ENCODE measurements around the gene BRF1. TPM values are rescaled to one million over a fixed set of nuclear protein-coding genes. Genes with fewer than 3 reads are reported as not detected.

BRF1 gene
- total and polyA plus RNA-seq, 2 of the 13 experiments (the other 11 are each of a cell fraction or from before 2014, with no cell fraction given): 5.1 to 11.0 TPM

DNA sequence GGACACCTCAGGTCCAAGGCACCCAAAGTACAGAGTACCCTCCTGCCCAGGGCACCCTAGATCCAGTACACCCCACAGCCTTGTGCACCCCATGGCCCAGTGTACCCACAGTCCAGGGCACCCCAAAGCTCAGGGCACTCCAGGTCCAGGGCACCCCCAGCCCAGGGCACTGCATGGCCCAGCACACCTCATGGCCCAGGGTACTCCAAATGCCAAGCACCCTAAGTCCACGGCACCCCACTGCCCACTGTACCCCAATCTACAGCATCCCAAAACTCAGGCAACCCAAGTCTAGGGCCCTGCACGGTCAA lies 138.2 kb downstream of the BRF1 start (continued):
- no peak for TF ChIP-seq TSC22D2 (CRISPR knock-in tag; IDR thresholded peaks at IDR 0.05; ENCODE audit: borderline replicate concordance)
- TF ChIP-seq ZNF670 (CRISPR knock-in tag; IDR thresholded peaks at IDR 0.05; ENCODE audit: borderline replicate concordance): no peak
- no peak for TF ChIP-seq MEIS2 (CRISPR knock-in tag; IDR thresholded peaks at IDR 0.05)
- TF ChIP-seq MBNL3 (CRISPR knock-in tag; conservative IDR thresholded peaks at IDR 0.05): no peak
- TF ChIP-seq ZNF441 (CRISPR knock-in tag; IDR thresholded peaks at IDR 0.05; ENCODE audit: borderline replicate concordance): no peak
- TF ChIP-seq, protein P1, sequence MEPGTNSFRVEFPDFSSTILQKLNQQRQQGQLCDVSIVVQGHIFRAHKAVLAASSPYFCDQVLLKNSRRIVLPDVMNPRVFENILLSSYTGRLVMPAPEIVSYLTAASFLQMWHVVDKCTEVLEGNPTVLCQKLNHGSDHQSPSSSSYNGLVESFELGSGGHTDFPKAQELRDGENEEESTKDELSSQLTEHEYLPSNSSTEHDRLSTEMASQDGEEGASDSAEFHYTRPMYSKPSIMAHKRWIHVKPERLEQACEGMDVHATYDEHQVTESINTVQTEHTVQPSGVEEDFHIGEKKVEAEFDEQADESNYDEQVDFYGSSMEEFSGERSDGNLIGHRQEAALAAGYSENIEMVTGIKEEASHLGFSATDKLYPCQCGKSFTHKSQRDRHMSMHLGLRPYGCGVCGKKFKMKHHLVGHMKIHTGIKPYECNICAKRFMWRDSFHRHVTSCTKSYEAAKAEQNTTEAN (CRISPR knock-in tag; conservative IDR thresholded peaks at IDR 0.05): no peak
- TF ChIP-seq ZNF468 (CRISPR knock-in tag; IDR thresholded peaks at IDR 0.05): no peak
- TF ChIP-seq SRSF9 (IDR thresholded peaks at IDR 0.05; ENCODE audit: borderline replicate concordance, insufficient read depth, low read depth, low read length, poor library complexity, severe bottlenecking): no peak
- TF ChIP-seq ZNF792 (CRISPR knock-in tag; IDR thresholded peaks at IDR 0.05): no peak
- TF ChIP-seq ZNF180 (CRISPR knock-in tag; IDR thresholded peaks at IDR 0.05; ENCODE audit: borderline replicate concordance, low read depth): no peak
- TF ChIP-seq ZNF556 (CRISPR knock-in tag; IDR thresholded peaks at IDR 0.05; ENCODE audit: borderline replicate concordance): no peak

DNA sequence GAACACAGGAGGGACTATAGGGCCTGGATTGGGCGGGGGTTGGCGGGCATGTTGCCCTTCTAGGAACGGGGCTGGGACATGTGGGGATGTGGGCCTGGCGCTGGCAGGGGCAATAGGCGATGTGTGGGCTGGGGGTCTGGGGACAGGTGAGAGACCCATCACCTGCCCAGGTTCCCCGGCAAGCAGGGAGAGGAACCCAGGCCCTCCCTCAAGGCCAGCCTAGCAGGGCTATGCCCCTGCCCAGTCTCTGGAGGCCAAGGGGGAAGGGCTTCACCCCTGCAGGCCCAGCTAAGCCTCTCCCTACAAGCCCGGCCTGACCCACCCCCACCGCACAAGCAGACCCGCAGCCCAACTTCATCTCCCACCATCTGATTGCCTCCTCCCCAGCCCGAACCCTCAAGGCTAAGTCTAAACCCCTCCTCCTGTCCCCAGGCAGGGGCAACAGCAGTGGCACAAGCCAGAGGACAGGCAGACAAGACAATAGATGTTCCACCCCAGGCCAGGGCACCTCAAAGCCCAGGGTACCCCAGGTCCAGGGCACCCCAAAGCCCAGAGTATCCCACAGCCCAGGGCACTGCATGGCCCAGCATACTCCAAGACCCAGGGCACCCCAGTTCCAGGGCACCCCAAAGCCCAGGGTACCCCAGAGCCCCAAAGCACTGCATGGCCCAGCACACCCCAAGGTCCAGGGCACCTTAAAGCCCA lies 138.7 kb downstream of the BRF1 start:
- Histone ChIP-seq H3K36me3 (replicated peaks in 1 of 2; ENCODE audit: control insufficient read depth in 1 of 2, insufficient read depth in 2 of 2, low read length in 2 of 2) (no peaks in the 10 kb centered on the region), H3K4me2 (ENCODE audit: low read depth, low read length) (no peak overlapping the region), H3K79me2 (ENCODE audit: insufficient read depth, low read length) (no peaks in the 10 kb centered on the region), H3K27ac (ENCODE audit: extremely low read length, insufficient read depth, low read length) (no peak overlapping the region), H3K27me3 (ENCODE audit: control insufficient read depth in 1 of 2, insufficient read depth in 2 of 2, low read length in 2 of 2) (peaks cover 27 to 66% of the 10 kb centered on the region in 2 experiments), H2AFZ (ENCODE audit: low read length) (no peak overlapping the region), H3K4me3 (replicated peaks in 1 of 3; ENCODE audit: insufficient read depth in 1 of 3, low read depth in 2 of 3, low read length in 3 of 3) (no peak overlapping the region), H3K9ac (ENCODE audit: insufficient read depth, low read depth, low read length) (no peak overlapping the region), H3K9me3 (ENCODE audit: low read length) (no peaks in the 10 kb centered on the region), H4K20me1 (ENCODE audit: insufficient read depth, low read length) (no peaks in the 10 kb centered on the region; the same call in 1 of the 2 replicates), H3K4me1 (ENCODE audit: insufficient read depth, low read length) (no peaks in the 10 kb centered on the region)
- intact Hi-C loops (cut with micrococcal nuclease; ENCODE audit: unreplicated experiment): no loop called here
- in situ Hi-C loops (cut with HindIII; ENCODE audit: extremely low pct_ligation_motif_present, low pct_unique_long_range_greater_than_20kb): no loop called here
- FAIRE-seq (no peak), DNase-seq (ENCODE audit: low spot score) (peak; percentile 15), ATAC-seq (peak; percentile 47)
- 0% methylated on average over 1 of the region's 10 CpGs for WGBS (ENCODE audit: low lambda C conversion rate)
- no TSS peak for BruUV-seq (replicated peaks)
- ChIA-PET POLR2A (no interaction called here), CTCF (ENCODE audit: low intra/inter-chr PET ratio, low total read pairs) (no interaction called here)
- TF ChIP-seq SATB2 (CRISPR knock-in tag; IDR thresholded peaks at IDR 0.05) (no peak), RELA (CRISPR knock-in tag; IDR thresholded peaks at IDR 0.05) (no peak), FOXA1 (IDR thresholded peaks at IDR 0.05) (no peak), FOXA1 (CRISPR knock-in tag; IDR thresholded peaks at IDR 0.05) (no peak), RARG (CRISPR knock-in tag; IDR thresholded peaks at IDR 0.05; ENCODE audit: low read depth) (no peak), TRIM24 (CRISPR knock-in tag; IDR thresholded peaks at IDR 0.05) (no peak), CHD2 (IDR thresholded peaks at IDR 0.05; ENCODE audit: low read depth, low read length) (no peak)
- TF ChIP-seq, protein P2, sequence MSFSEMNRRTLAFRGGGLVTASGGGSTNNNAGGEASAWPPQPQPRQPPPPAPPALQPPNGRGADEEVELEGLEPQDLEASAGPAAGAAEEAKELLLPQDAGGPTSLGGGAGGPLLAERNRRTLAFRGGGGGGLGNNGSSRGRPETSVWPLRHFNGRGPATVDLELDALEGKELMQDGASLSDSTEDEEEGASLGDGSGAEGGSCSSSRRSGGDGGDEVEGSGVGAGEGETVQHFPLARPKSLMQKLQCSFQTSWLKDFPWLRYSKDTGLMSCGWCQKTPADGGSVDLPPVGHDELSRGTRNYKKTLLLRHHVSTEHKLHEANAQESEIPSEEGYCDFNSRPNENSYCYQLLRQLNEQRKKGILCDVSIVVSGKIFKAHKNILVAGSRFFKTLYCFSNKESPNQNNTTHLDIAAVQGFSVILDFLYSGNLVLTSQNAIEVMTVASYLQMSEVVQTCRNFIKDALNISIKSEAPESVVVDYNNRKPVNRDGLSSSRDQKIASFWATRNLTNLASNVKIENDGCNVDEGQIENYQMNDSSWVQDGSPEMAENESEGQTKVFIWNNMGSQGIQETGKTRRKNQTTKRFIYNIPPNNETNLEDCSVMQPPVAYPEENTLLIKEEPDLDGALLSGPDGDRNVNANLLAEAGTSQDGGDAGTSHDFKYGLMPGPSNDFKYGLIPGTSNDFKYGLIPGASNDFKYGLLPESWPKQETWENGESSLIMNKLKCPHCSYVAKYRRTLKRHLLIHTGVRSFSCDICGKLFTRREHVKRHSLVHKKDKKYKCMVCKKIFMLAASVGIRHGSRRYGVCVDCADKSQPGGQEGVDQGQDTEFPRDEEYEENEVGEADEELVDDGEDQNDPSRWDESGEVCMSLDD (CRISPR knock-in tag; IDR thresholded peaks at IDR 0.05; ENCODE audit: borderline replicate concordance): 0 out of 2 replicates have a peak, but pooled peaks have one; percentile 32

All from HepG2 (cell line).